HG03060 (cell line): ENCODE measurements around the gene POLR3K.

Experiments used
- ATAC-seq: cut with Tn5 transposase; IDR thresholded peaks from one replicate; pipeline ENCODE4 v1.9.1; 2021; ENCODE audit warnings: low read depth, moderate number of reproducible peaks; ENCODE audit not compliant: unreplicated experiment

Gene POLR3K

GRCh38 chr16:53346-54236 lies at the start of gene POLR3K, which contains the start of gene SNRNP25:
Gene POLR3K (minus strand): TSS chr16:53608. CDS start chr16:53586, 22 bp downstream.
Gene SNRNP25 (plus strand): TSS chr16:53828. CDS start chr16:54017, 189 bp downstream.
- ATAC-seq = peak; percentile 89

DNA sequence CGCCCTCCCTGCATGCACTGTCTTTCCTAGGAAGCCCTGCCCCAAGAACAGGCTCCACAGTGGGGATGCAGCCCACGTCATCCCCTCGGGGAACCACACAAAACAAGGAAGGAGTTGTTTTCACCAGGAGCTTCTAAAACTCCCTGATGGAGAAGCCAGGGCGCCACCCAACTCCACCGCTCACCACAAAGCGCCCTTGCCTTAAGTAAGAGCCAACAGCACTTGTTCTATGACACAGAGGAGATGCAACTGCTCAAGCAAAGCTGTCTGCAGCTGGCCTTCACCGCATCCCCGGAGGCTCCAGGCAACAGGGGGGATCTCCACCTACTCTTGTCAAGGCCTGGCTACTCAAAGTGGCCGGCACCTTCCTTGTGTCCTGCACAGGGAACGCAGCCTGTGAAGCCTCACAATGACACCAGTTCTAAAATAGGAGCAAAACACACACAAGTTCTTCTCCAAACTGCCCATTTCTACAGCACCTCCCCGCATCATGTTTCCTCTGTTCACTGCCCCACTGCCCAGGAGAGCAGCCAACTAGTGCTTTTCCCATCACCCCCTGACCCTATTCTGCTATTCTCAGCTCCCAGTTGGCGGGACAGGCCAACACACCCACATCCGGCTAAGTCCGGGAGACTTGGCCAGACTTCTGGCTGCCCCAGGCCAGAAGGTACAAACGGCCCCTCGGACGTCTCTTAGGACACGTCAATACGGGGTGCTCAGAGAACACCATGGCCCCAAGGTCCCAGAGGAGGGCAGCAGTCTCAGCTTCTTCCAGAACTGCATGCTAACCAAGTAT lies 48.9 kb upstream of the POLR3K start:
- no peak for ATAC-seq

GRCh38 chr16:101586-101985 lies 48.2 kb upstream of the POLR3K start:
- ATAC-seq = no peak

- ATAC-seq = no peak
Measured at GRCh38 chr16:100989-101388, 47.6 kb upstream of the POLR3K start.

GRCh38 chr16:97822-98221 lies 44.4 kb upstream of the POLR3K start:
- ATAC-seq = no peak

GRCh38 chr16:96935-97381 lies 43.5 kb upstream of the POLR3K start:
- no peak for ATAC-seq

DNA sequence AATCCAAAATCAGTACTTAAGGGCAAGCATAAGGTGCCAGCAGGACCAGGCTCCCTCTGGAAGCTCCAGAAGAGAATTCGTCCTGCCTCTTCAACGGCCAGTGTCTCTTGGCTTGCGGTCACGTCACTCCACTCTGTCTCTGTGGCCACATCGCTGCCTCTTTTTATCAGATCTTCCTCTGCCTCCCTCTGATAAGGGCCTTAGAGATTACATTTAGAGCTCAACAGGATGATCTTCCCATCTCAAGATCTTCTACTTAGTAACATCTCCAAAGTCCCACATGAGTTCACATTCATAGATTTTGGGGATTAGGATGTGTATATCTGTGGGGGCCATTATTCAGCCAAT lies 41.5 kb upstream of the POLR3K start:
- ATAC-seq = no peak

DNA sequence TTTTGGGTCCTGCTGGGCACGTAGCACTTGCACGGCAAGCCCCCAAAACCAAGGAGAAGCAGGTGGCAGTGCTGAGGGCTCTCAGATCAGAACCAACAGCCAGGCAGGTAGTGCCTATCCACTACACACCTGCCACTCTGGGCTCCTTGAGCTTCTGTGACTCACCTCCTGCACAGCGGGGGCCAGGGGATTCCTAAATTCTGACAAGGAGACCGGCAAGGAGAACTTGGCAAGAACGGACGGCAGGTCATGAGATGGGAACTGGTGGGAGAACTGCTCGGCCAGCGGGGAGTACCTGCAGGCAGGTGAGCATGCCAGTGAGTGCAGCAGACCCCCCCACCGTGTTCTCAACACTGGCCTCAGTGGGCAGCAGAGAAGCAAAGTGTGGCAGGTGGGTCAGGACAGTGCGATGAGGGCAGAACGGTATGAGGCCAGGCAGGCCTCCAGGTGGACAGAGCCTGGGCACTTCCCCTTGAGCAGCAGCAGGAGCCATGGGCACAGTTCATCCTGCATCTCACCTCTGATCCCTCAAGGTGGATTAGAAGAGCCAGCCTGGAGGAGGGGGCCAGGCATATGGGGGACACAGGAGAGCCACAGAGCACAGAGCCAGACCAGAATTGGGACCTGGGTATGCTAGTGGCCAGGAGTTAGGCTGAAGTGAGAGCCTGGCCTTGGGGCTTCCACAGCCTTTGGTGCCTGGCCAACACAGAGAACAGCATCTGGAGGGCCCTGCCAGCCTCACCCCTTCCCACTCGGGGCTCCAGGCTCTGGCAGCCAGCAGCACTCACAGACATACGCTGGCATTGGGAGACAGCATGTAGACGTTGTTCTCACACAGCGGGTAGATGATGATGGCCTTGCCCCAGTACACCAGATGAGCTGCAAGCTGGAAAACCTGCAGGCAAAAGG lies 39.3 kb upstream of the POLR3K start:
- no peak for ATAC-seq

DNA sequence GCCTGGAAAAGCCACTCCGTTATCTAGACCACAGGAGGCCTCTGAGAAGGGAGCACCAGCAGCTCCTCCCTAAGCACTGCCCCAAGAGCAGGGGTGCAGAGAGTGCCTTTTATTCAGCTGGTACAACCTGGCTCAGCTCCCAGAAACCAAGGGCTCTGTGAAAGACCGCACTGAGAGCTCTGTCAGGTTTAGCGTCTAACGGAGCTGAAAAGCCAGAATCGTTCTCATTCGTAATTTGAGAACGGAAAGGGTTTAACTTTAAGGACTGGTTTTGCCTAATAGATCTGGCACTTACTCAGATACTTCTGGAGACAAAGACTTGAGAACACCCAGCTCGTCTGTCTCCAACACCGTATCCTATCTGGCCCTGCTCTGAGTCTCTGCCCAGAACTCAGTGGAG lies 38.1 kb upstream of the POLR3K start:
- no peak for ATAC-seq

- ATAC-seq = no peak
Measured at GRCh38 chr16:89391-90302, 36.2 kb upstream of the POLR3K start.

DNA sequence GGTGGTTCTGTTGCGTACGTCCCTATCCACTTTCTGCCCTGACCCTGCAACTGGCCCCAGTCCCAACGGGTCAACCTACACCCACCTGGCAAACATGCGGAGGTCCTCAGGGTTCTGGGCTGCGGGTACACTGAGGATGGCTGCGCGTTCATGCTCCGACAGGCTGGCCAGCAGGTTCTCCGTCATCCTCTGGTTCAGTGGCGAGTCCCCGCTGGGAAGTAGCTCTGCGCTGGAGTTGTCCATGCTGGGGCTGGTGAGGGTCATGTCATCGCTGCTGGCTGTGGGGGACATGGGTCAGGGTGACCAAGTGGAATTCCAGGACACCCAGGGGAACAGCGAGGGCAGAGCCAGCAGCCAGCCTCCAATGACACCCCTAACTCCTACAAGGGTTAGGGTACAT lies 35.2 kb upstream of the POLR3K start:
- no peak for ATAC-seq

- ATAC-seq = no peak
Measured at GRCh38 chr16:86483-86952, 33.1 kb upstream of the POLR3K start.

GRCh38 chr16:85865-86264 lies 32.5 kb upstream of the POLR3K start:
- ATAC-seq = no peak

GRCh38 chr16:85407-85782 lies 32.0 kb upstream of the POLR3K start:
- ATAC-seq = no peak

- ATAC-seq = peak; percentile 76
Measured at GRCh38 chr16:84718-85406, 31.5 kb upstream of the POLR3K start.

GRCh38 chr16:83781-84615 lies 30.6 kb upstream of the POLR3K start:
- ATAC-seq = no peak

DNA sequence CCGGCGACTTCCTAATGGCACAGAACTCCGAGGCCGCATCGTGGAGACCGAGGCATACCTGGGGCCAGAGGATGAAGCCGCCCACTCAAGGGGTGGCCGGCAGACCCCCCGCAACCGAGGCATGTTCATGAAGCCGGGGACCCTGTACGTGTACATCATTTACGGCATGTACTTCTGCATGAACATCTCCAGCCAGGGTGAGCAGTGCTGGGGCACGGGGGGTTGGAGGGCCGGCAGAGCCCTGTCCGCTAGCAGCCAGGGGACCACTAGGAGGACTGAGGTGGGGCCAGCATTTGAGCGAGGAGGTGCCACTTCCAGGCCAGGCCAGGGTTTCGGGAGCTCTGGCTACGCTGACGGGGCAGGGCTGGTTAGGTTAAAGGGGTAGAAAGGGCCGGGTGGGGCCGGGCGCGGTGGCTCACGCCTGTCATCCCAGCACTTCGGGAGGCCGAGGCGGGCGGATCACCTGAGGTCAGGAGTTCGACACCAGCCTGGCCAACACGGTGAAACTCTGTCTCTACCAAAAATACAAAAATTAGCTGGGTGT lies 29.7 kb upstream of the POLR3K start:
- ATAC-seq = no peak
